ENCODE data around the gene CCP110.

Gene CCP110

DNA sequence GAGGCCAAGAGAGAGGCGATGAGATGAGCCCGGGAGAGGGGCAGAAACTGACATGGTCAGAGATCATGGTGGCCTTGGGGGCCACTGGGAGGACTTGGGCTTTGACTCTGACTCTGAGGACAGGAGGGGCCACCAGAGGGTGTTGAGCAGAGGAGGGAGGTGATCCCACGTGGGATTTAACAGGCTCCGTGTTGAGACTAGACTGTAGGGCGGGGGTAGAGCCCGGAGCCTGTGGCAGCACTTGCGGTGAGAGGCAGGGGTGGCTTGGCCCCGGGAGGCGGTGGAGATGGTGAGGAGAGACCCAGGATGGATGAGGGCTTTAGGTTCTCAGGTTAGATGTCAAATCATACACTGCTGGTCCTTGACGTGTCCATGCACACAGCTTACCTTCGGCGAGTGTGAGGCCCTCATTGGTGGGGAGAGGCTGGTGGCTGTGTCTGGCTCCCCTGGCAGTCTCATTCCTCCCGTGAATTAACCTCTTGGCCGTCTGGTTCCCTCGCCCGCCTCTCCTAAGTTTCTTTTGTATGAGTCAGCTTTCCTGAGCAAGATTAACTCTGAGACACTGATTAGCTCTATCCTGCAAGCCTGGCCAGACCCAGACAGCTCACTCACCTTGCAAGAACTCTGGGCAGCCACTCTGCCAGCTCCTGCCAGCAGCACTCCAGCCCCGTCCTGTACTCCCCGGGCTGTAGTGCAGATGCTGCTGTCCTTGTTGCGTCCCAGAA is 71.5 kb downstream of the CCP110 start:
- H3K4me3 ChIP-seq (ENCODE audit: low read depth, low read length) = no peak overlapping the region

DNA sequence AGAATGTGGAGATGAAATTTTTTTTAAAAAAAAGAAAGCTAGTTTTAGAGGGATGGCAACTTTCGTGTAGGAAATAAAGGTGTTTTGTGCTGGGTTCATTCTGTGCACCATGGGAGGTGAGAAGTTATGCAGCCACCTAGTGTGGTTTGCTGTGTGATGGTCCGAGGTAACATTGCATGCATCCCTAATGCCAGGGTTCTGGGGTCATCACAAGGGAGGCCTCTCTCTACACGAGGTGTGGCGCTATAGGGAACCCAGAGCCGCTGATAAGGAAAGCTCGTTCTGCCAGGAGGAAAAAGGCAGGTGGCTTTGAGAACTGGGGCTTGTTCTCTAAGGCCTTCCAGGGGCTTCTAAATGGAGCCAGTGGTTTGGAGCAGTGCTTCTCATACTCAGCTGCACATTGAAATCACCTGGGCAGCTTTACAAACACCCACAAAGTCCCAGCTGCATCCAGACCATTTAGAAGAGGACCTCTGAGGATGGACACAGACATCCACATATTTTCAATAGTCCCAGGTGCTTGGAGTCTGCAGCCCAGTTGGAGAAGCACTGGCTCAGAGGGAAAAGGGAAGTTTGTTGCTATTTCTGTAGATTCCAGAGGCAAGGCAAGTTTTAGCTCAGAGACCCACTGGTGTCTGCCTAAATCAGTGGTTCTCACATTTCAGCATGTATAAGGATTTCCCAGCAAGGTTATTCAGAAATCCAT is 75.2 kb downstream of the CCP110 start:
- no peak overlapping the region for H3K4me3 ChIP-seq (ENCODE audit: low read depth, low read length)

DNA sequence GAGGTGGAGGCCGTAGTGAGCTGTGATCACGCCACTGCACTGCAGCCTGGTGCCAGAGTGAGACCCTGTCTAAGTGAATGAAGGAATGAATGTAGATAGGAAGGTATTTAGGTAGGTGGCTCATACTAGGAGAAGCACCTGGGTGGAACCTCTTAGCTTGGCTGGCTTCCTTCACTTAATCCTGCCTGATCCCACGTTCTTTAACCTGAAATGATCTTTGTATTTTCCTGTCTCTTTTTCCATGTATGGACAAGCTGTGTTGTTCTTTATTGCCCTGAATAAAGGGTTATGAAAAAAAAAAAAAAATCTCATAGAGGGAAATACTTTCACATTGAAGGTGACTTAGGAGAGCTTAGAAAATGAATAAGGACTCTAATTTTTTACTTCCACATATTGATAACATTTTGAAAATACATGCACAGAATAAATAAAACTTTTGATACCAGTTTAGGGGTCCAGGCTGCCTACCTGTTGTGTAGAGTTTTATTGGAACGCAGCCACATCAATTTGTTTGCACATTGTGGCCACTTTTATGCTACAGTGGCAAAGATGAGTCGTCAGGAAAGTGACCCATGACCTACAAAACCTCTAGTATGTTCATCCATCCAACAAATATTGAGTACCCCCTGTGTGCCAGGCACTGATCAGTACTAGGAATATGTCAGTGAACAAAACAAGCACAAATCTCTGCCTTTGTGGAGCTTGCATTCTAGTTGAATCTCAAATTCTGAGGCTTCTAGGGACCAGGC is 76.4 kb downstream of the CCP110 start:
- no peak overlapping the region for H3K4me3 ChIP-seq (ENCODE audit: low read depth, low read length)

- H3K4me3 ChIP-seq (ENCODE audit: low read depth, low read length) = no peak overlapping the region
Observed at GRCh38 chr16:19601083-19601976, 77.6 kb downstream of the CCP110 start.
